BE2C (cell line): Measurements from ENCODE around the gene KCNJ18.
"Not testable (repeated sequence)": the region's sequence is repeated elsewhere in the genome, so short reads cannot be mapped to it uniquely, and the experiment has no call there.

Experiments used
- DNase-seq: peaks from one replicate; pipeline ENCODE4 v3.0.0-alpha.2; 2020
- H3K27me3 ChIP-seq: fragments of 250-450 bp; sonication (Bioruptor Pico); 2 replicates; pipeline ENCODE4 v1.5.1; 2020; ENCODE audit warnings: mild to moderate bottlenecking
- H3K36me3 ChIP-seq: fragments of 250-450 bp; sonication (Bioruptor Pico); 2 replicates; pipeline ENCODE4 v1.5.1; 2020; ENCODE audit warnings: mild to moderate bottlenecking
- H3K4me1 ChIP-seq: fragments of 250-450 bp; sonication (Bioruptor Pico); 2 replicates; pipeline ENCODE4 v1.5.1; 2020
- H3K4me3 ChIP-seq: 2 replicates; pipeline ENCODE4 v1.5.1; 2011; ENCODE audit warnings: low read depth, low read length
- H3K9me3 ChIP-seq: fragments of 250-450 bp; sonication (Bioruptor Pico); 2 replicates; pipeline ENCODE4 v1.5.1; 2020

KCNJ18 gene

GRCh38 chr17:21751111-21751510, 58.8 kb downstream of the KCNJ18 start:
- H3K36me3 ChIP-seq, H3K4me3 ChIP-seq, H3K4me1 ChIP-seq, H3K27me3 ChIP-seq, DNase-seq, H3K9me3 ChIP-seq: not testable (repeated sequence)
